ENCODE data around the gene C1orf159. TPM values are rescaled to one million over a fixed set of nuclear protein-coding genes. Genes with fewer than 3 reads are reported as not detected.

The C1orf159 gene
- polyA plus RNA-seq, 1 donor from 2014 or later, result 31.5 TPM

- Histone ChIP-seq H3K79me2 (replicated peaks; ENCODE audit: insufficient read depth, low read length) (no peaks in the 10 kb centered on the region), H3K4me2 (ENCODE audit: low read length) (no peak overlapping the region), H3K4me3 (ENCODE audit: low read length) (no peak overlapping the region), H3K36me3 (ENCODE audit: insufficient read depth, low read length) (no peaks in the 10 kb centered on the region), H3K9me3 (ENCODE audit: low read length) (no peaks in the 10 kb centered on the region), H2AFZ (ENCODE audit: low read depth, low read length) (no peak overlapping the region), H4K20me1 (ENCODE audit: insufficient read depth) (no peaks in the 10 kb centered on the region), H3K27ac (ENCODE audit: low read length) (no peak overlapping the region), H3K27me3 (ENCODE audit: insufficient read depth, low read depth, low read length) (no peaks in the 10 kb centered on the region), H3K9me2 (ENCODE audit: insufficient read depth, low read length) (no peaks in the 10 kb centered on the region), H3F3A (ENCODE audit: insufficient read depth, low read length, poor library complexity, severe bottlenecking) (no peaks in the 10 kb centered on the region), H3K9ac (ENCODE audit: low read length) (no peak overlapping the region)
- TF ChIP-seq, protein P1, sequence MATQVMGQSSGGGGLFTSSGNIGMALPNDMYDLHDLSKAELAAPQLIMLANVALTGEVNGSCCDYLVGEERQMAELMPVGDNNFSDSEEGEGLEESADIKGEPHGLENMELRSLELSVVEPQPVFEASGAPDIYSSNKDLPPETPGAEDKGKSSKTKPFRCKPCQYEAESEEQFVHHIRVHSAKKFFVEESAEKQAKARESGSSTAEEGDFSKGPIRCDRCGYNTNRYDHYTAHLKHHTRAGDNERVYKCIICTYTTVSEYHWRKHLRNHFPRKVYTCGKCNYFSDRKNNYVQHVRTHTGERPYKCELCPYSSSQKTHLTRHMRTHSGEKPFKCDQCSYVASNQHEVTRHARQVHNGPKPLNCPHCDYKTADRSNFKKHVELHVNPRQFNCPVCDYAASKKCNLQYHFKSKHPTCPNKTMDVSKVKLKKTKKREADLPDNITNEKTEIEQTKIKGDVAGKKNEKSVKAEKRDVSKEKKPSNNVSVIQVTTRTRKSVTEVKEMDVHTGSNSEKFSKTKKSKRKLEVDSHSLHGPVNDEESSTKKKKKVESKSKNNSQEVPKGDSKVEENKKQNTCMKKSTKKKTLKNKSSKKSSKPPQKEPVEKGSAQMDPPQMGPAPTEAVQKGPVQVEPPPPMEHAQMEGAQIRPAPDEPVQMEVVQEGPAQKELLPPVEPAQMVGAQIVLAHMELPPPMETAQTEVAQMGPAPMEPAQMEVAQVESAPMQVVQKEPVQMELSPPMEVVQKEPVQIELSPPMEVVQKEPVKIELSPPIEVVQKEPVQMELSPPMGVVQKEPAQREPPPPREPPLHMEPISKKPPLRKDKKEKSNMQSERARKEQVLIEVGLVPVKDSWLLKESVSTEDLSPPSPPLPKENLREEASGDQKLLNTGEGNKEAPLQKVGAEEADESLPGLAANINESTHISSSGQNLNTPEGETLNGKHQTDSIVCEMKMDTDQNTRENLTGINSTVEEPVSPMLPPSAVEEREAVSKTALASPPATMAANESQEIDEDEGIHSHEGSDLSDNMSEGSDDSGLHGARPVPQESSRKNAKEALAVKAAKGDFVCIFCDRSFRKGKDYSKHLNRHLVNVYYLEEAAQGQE (IDR thresholded peaks at IDR 0.05; ENCODE audit: borderline replicate concordance), result no peak
- TF ChIP-seq EP300 (conservative IDR thresholded peaks at IDR 0.05; ENCODE audit: poor library complexity, severe bottlenecking) (no peak), MXI1 (conservative IDR thresholded peaks at IDR 0.05; ENCODE audit: poor library complexity, severe bottlenecking) (no peak), SMC3 (conservative IDR thresholded peaks at IDR 0.05; ENCODE audit: poor library complexity) (no peak), POLR2AphosphoS5 (IDR thresholded peaks at IDR 0.05) (no peak), EZH2 (IDR thresholded peaks at IDR 0.05; ENCODE audit: borderline replicate concordance, insufficient read depth, low read length, poor library complexity, severe bottlenecking) (no peak), TAF1 (IDR thresholded peaks at IDR 0.05; ENCODE audit: low read depth) (no peak), RAD21 (conservative IDR thresholded peaks at IDR 0.05) (no peak)
- TF ChIP-seq, protein P2, sequence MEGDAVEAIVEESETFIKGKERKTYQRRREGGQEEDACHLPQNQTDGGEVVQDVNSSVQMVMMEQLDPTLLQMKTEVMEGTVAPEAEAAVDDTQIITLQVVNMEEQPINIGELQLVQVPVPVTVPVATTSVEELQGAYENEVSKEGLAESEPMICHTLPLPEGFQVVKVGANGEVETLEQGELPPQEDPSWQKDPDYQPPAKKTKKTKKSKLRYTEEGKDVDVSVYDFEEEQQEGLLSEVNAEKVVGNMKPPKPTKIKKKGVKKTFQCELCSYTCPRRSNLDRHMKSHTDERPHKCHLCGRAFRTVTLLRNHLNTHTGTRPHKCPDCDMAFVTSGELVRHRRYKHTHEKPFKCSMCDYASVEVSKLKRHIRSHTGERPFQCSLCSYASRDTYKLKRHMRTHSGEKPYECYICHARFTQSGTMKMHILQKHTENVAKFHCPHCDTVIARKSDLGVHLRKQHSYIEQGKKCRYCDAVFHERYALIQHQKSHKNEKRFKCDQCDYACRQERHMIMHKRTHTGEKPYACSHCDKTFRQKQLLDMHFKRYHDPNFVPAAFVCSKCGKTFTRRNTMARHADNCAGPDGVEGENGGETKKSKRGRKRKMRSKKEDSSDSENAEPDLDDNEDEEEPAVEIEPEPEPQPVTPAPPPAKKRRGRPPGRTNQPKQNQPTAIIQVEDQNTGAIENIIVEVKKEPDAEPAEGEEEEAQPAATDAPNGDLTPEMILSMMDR (IDR thresholded peaks at IDR 0.05; ENCODE audit: poor library complexity, severe bottlenecking), result no peak
These were observed 32.2 kb upstream of the C1orf159 start for GRCh38 chr1:1148061-1148460.

GRCh38 chr1:1146596-1146995 lies 30.7 kb upstream of the C1orf159 start:
- Histone ChIP-seq H3K9me3 (ENCODE audit: low read length) (no peaks in the 10 kb centered on the region), H3K36me3 (ENCODE audit: insufficient read depth, low read length) (no peaks in the 10 kb centered on the region), H3K9me2 (ENCODE audit: insufficient read depth, low read length) (no peaks in the 10 kb centered on the region), H3F3A (ENCODE audit: insufficient read depth, low read length, poor library complexity, severe bottlenecking) (no peaks in the 10 kb centered on the region), H3K27me3 (ENCODE audit: insufficient read depth, low read depth, low read length) (no peaks in the 10 kb centered on the region), H3K79me2 (replicated peaks; ENCODE audit: insufficient read depth, low read length) (no peaks in the 10 kb centered on the region), H3K4me3 (ENCODE audit: low read length) (no peak overlapping the region), H2AFZ (ENCODE audit: low read depth, low read length) (no peak overlapping the region), H3K4me2 (ENCODE audit: low read length) (no peak overlapping the region), H4K20me1 (ENCODE audit: insufficient read depth) (no peaks in the 10 kb centered on the region), H3K9ac (ENCODE audit: low read length) (no peak overlapping the region), H3K27ac (ENCODE audit: low read length) (no peak overlapping the region)
- TF ChIP-seq MXI1 (conservative IDR thresholded peaks at IDR 0.05; ENCODE audit: poor library complexity, severe bottlenecking) (no peak), POLR2AphosphoS5 (IDR thresholded peaks at IDR 0.05) (no peak), TAF1 (IDR thresholded peaks at IDR 0.05; ENCODE audit: low read depth) (no peak), SMC3 (conservative IDR thresholded peaks at IDR 0.05; ENCODE audit: poor library complexity) (no peak), EZH2 (IDR thresholded peaks at IDR 0.05; ENCODE audit: borderline replicate concordance, insufficient read depth, low read length, poor library complexity, severe bottlenecking) (no peak), EP300 (conservative IDR thresholded peaks at IDR 0.05; ENCODE audit: poor library complexity, severe bottlenecking) (no peak), RAD21 (conservative IDR thresholded peaks at IDR 0.05) (no peak)
- TF ChIP-seq, protein P1 (IDR thresholded peaks at IDR 0.05; ENCODE audit: borderline replicate concordance), result no peak
- TF ChIP-seq, protein P2 (IDR thresholded peaks at IDR 0.05; ENCODE audit: poor library complexity, severe bottlenecking), result no peak

Measured in neural cell (in vitro differentiated cells).